Left renal pelvis (tissue), 4 donors: ENCODE data around the gene OTOP2. TPM values are rescaled to one million over a fixed set of nuclear protein-coding genes. Genes with fewer than 3 reads are reported as not detected.
"Not testable (repeated sequence)": the region's sequence is repeated elsewhere in the genome, so short reads cannot be mapped to it uniquely, and the experiment has no call there.

Source experiments
- DNase-seq, 4 donors: peaks; one replicate each; pipeline ENCODE4 v3.0.0-alpha.2; 2013; ENCODE audit warnings: low read depth in 4 of 4, low spot score in 3 of 4
- polyA plus RNA-seq, 4 donors: library from polyadenylated mRNA; unstranded; fragments of 120-200 nt; gene quantifications; one replicate each; pipeline ENCODE4 v1.2.1, GENCODE V29; 2013; ENCODE audit not compliant: insufficient read length in 4 of 4

OTOP2 gene
- polyA plus RNA-seq, 4 donors = 0.08 TPM; not detected in 3

- not testable (repeated sequence) for DNase-seq
Measured at GRCh38 chr17:74969501-74969900, 45.4 kb downstream of the OTOP2 start.

- no peak for DNase-seq
Measured at GRCh38 chr17:74970395-74970794, 46.3 kb downstream of the OTOP2 start.

- no peak for DNase-seq
Measured at GRCh38 chr17:74971069-74971841, 47.2 kb downstream of the OTOP2 start.

- no peak for DNase-seq
Measured at GRCh38 chr17:74971842-74972106, 47.7 kb downstream of the OTOP2 start.

- no peak for DNase-seq
Measured at GRCh38 chr17:74972107-74972972, 48.3 kb downstream of the OTOP2 start, which contains the start of gene HID1. TSS of gene HID1 (minus strand) at chr17:74972759. CDS start at chr17:74972656, 103 bp downstream.

GRCh38 chr17:74972973-74973328, 48.9 kb downstream of the OTOP2 start:
- DNase-seq = no peak

- no peak for DNase-seq
Measured at GRCh38 chr17:74975943-74976342, 51.9 kb downstream of the OTOP2 start.

GRCh38 chr17:74977802-74978201, 53.7 kb downstream of the OTOP2 start:
- no peak for DNase-seq

GRCh38 chr17:74978240-74978639, 54.2 kb downstream of the OTOP2 start:
- no peak for DNase-seq

- DNase-seq = no peak
Measured at GRCh38 chr17:74979408-74980146, 55.5 kb downstream of the OTOP2 start.

- DNase-seq = no peak
Measured at GRCh38 chr17:74981318-74981978, 57.4 kb downstream of the OTOP2 start.

- DNase-seq = no peak
Measured at GRCh38 chr17:74981979-74982662, 58.0 kb downstream of the OTOP2 start.

GRCh38 chr17:74982663-74983313, 58.7 kb downstream of the OTOP2 start:
- not testable (repeated sequence) for DNase-seq

Other genes starting within 250 kb of the OTOP2 start
- under 1 TPM; 0.23 to 0.38 (median 0.30) TPM for gene CD300LF, start 211.3 kb upstream of the OTOP2 start, polyA plus RNA-seq
- gene RAB37, start 187.0 kb upstream of the OTOP2 start, polyA plus RNA-seq = 1 to 10 TPM; 1.7 to 5.6 (median 4.3) TPM
- gene NHERF1, start 175.6 kb upstream of the OTOP2 start, polyA plus RNA-seq = 100 to 1,000 TPM in 3 of 4 donors, 10 to 100 TPM in 1; 22.4 to 179 (median 151) TPM
- gene NAT9, start 147.9 kb upstream of the OTOP2 start, polyA plus RNA-seq = 10 to 100 TPM; 40.1 to 57.4 (median 44.6) TPM
- gene GRIN2C, start 64.4 kb upstream of the OTOP2 start, polyA plus RNA-seq = under 1 TPM; 0.13 to 0.74 (median 0.27) TPM
- 10 to 100 TPM in 1 of 4 donors, 1 to 10 TPM in 3; 4.3 to 11.3 (median 6.1) TPM for gene FDXR, start 51.3 kb upstream of the OTOP2 start, polyA plus RNA-seq
- gene FADS6, start 30.6 kb upstream of the OTOP2 start, polyA plus RNA-seq = under 1 TPM in 2 of 4 donors, not detected in 2; 0.36 to 0.49 TPM
- under 1 TPM; 0.48 to 0.82 (median 0.60) TPM for gene USH1G, start 1.0 kb upstream of the OTOP2 start, polyA plus RNA-seq
- not detected for gene OTOP3, start 11.6 kb downstream of the OTOP2 start, polyA plus RNA-seq
- 10 to 100 TPM in 3 of 4 donors, 1 to 10 TPM in 1; 5.4 to 19.6 (median 12.6) TPM for gene HID1, start 48.5 kb downstream of the OTOP2 start, polyA plus RNA-seq
- gene CDR2L, start 63.4 kb downstream of the OTOP2 start, polyA plus RNA-seq = 1 to 10 TPM; 7.4 to 9.7 (median 9.0) TPM
- gene MRPL58, start 88.4 kb downstream of the OTOP2 start, polyA plus RNA-seq = 10 to 100 TPM; 19.1 to 29.5 (median 25.6) TPM
- gene ATP5PD, start 122.7 kb downstream of the OTOP2 start, polyA plus RNA-seq = 100 to 1,000 TPM; 181 to 366 (median 314) TPM
- 10 to 100 TPM; 27.8 to 36.6 (median 31.1) TPM for gene KCTD2, start 123.0 kb downstream of the OTOP2 start, polyA plus RNA-seq
- gene SLC16A5, start 163.7 kb downstream of the OTOP2 start, polyA plus RNA-seq = 10 to 100 TPM; 13.4 to 43.4 (median 23.9) TPM
- gene ARMC7, start 185.7 kb downstream of the OTOP2 start, polyA plus RNA-seq = 10 to 100 TPM in 3 of 4 donors, 1 to 10 TPM in 1; 7.6 to 21.2 (median 16.0) TPM
- gene NT5C, start 207.5 kb downstream of the OTOP2 start, polyA plus RNA-seq = 10 to 100 TPM; 33.1 to 68.4 (median 48.5) TPM
- 100 to 1,000 TPM in 1 of 4 donors, 10 to 100 TPM in 3; 57.9 to 103 (median 92.5) TPM for gene JPT1, start 230.2 kb downstream of the OTOP2 start, polyA plus RNA-seq